ENCODE data around the gene PALM2AKAP2.
A peak's percentile ranks its signal among the peaks of the same experiment; 100 is the strongest.

PALM2AKAP2 gene

GRCh38 chr9:109759589-109759988, 20.4 kb upstream of the PALM2AKAP2 start:
- Mint-ChIP-seq H3K4me1 (ENCODE audit: low read depth) (no peaks in the 10 kb centered on the region), H3K27ac (no peak overlapping the region)

GRCh38 chr9:109765278-109765677, 14.7 kb upstream of the PALM2AKAP2 start:
- H3K36me3 Mint-ChIP-seq (ENCODE audit: low read depth) = no peaks in the 10 kb centered on the region
- no peak overlapping the region for H3K4me3 Mint-ChIP-seq
- no peaks in the 10 kb centered on the region for H3K9me3 Mint-ChIP-seq
- H3K27me3 Mint-ChIP-seq (ENCODE audit: low read depth) = peaks cover 11% of the 10 kb centered on the region
- H3K27ac Mint-ChIP-seq = no peak overlapping the region
- DNase-seq (ENCODE audit: low spot score) = no peak
- H3K4me1 Mint-ChIP-seq (ENCODE audit: low read depth) = no peaks in the 10 kb centered on the region

More at GRCh38 chr9:109759589-109759988, 20.4 kb upstream of the PALM2AKAP2 start:
- DNase-seq (ENCODE audit: low spot score) = no peak
- H3K4me3 Mint-ChIP-seq = no peak overlapping the region
- no peaks in the 10 kb centered on the region for H3K9me3 Mint-ChIP-seq
- peaks cover 2% of the 10 kb centered on the region for H3K27me3 Mint-ChIP-seq (ENCODE audit: low read depth)
- H3K36me3 Mint-ChIP-seq (ENCODE audit: low read depth) = no peaks in the 10 kb centered on the region

GRCh38 chr9:109765830-109766229, 14.2 kb upstream of the PALM2AKAP2 start:
- Mint-ChIP-seq H3K9me3 (no peaks in the 10 kb centered on the region), H3K4me1 (ENCODE audit: low read depth) (no peaks in the 10 kb centered on the region), H3K27ac (no peak overlapping the region), H3K36me3 (ENCODE audit: low read depth) (no peaks in the 10 kb centered on the region), H3K27me3 (ENCODE audit: low read depth) (peaks cover 12% of the 10 kb centered on the region), H3K4me3 (no peak overlapping the region)
- DNase-seq (ENCODE audit: low spot score) = no peak

- Mint-ChIP-seq H3K36me3 (ENCODE audit: low read depth) (no peaks in the 10 kb centered on the region), H3K27me3 (ENCODE audit: low read depth) (peaks cover 17% of the 10 kb centered on the region), H3K9me3 (no peaks in the 10 kb centered on the region), H3K4me1 (ENCODE audit: low read depth) (no peaks in the 10 kb centered on the region), H3K27ac (no peak overlapping the region), H3K4me3 (no peak overlapping the region)
- DNase-seq (ENCODE audit: low spot score) = no peak
Measured at GRCh38 chr9:109766351-109766750, 13.6 kb upstream of the PALM2AKAP2 start.

DNA sequence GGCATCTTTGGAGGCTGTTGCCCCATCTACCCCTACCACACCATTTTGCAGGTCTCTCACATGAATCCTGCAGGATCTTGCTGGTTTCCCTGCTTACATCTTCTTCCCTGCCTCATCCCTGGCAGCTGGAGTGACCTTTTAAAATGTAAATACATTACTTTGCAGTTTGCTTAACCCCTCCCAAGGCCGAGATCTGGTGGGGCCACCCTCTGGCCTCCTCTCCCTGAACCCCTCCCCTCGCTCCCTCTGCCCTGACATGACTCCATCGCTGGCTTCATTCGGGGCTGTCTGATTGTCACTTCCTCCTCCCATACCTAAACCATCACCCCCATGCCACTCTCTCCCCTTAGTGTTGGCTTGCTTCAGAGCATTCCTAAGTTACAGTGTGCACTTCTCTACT, 12.6 kb upstream of the PALM2AKAP2 start:
- no peaks in the 10 kb centered on the region for H3K36me3 Mint-ChIP-seq (ENCODE audit: low read depth)
- peaks cover 21% of the 10 kb centered on the region for H3K27me3 Mint-ChIP-seq (ENCODE audit: low read depth)
- no peak overlapping the region for H3K27ac Mint-ChIP-seq
- no peaks in the 10 kb centered on the region for H3K9me3 Mint-ChIP-seq
- no peak overlapping the region for H3K4me3 Mint-ChIP-seq
- H3K4me1 Mint-ChIP-seq (ENCODE audit: low read depth) = no peaks in the 10 kb centered on the region
- no peak for DNase-seq (ENCODE audit: low spot score)

- no peak for DNase-seq (ENCODE audit: low spot score)
- no peaks in the 10 kb centered on the region for H3K9me3 Mint-ChIP-seq
- peaks cover 21% of the 10 kb centered on the region for H3K27me3 Mint-ChIP-seq (ENCODE audit: low read depth)
- no peaks in the 10 kb centered on the region for H3K4me1 Mint-ChIP-seq (ENCODE audit: low read depth)
- H3K4me3 Mint-ChIP-seq = no peak overlapping the region
- no peak overlapping the region for H3K27ac Mint-ChIP-seq
- H3K36me3 Mint-ChIP-seq (ENCODE audit: low read depth) = no peaks in the 10 kb centered on the region
Measured at GRCh38 chr9:109767814-109768213, 12.2 kb upstream of the PALM2AKAP2 start.

DNA sequence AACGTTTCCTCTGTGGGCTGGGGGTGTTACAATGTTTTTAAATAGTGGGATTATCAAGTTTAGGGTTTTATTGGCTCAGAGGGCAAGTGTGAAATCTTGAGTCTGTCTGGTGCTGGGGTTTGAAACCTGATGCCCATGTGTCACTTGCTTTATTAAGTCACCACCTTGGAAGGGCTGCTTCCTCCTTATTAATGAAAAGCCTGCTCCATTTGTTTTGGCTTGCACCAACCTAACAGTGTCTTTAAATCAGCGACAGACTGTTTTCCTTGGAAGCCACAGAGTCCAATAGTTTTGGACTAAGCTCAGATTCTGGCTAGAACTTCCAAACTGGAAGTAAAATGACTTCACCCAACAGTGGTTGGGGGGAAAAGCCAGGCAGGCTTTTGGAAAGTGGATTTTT, 10.7 kb upstream of the PALM2AKAP2 start:
- DNase-seq (ENCODE audit: low spot score) = no peak
- Mint-ChIP-seq H3K4me3 (no peak overlapping the region), H3K27ac (no peak overlapping the region), H3K36me3 (ENCODE audit: low read depth) (no peaks in the 10 kb centered on the region), H3K4me1 (ENCODE audit: low read depth) (no peaks in the 10 kb centered on the region), H3K9me3 (no peaks in the 10 kb centered on the region), H3K27me3 (ENCODE audit: low read depth) (peaks cover 26% of the 10 kb centered on the region)

DNA sequence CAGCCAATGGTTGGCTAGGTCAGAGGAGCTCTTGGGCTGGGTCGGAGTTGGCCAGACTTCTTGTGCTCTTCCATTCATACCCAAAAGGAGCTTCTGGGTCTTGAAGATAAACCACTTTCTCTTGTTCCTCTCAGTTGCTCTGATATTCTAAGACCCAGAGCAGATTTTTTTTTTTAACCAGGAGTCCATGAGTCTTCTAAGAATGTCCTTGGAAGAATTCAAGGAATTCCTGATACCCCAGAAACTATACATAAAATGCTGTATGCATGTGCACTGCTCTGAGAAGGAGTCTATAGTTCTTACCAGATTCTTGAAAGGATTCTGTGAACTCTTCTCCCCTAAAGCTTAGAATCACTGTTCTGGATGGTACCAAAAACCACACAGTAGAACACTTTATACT, 9.9 kb upstream of the PALM2AKAP2 start:
- Mint-ChIP-seq H3K27me3 (ENCODE audit: low read depth) (peaks cover 31% of the 10 kb centered on the region), H3K4me1 (ENCODE audit: low read depth) (no peaks in the 10 kb centered on the region), H3K9me3 (no peaks in the 10 kb centered on the region), H3K4me3 (no peak overlapping the region), H3K36me3 (ENCODE audit: low read depth) (no peaks in the 10 kb centered on the region), H3K27ac (no peak overlapping the region)
- no peak for DNase-seq (ENCODE audit: low spot score)

DNA sequence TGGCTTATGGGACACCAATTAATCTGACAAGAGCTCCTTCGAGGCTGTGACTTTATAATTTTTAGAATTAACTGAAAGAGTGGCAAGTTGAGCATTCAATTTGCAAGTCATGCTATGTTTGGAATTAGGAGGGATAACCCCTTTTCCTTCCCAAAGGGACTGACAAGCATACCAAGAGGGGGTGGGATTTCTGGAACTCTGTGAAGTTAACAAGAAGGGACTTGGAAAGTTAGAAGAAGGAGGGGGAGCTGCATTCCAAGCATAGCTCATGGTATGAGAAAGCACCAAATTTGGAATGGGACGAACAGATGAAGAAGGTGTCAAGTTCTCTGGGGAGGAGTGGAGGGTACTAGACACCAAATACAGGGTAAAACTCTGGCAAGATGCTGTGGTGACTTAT, 8.9 kb upstream of the PALM2AKAP2 start:
- no peak for DNase-seq (ENCODE audit: low spot score)
- Mint-ChIP-seq H3K27me3 (ENCODE audit: low read depth) (peaks cover 31% of the 10 kb centered on the region), H3K9me3 (no peaks in the 10 kb centered on the region), H3K4me3 (no peak overlapping the region), H3K36me3 (ENCODE audit: low read depth) (no peaks in the 10 kb centered on the region), H3K4me1 (ENCODE audit: low read depth) (no peaks in the 10 kb centered on the region), H3K27ac (no peak overlapping the region)

DNA sequence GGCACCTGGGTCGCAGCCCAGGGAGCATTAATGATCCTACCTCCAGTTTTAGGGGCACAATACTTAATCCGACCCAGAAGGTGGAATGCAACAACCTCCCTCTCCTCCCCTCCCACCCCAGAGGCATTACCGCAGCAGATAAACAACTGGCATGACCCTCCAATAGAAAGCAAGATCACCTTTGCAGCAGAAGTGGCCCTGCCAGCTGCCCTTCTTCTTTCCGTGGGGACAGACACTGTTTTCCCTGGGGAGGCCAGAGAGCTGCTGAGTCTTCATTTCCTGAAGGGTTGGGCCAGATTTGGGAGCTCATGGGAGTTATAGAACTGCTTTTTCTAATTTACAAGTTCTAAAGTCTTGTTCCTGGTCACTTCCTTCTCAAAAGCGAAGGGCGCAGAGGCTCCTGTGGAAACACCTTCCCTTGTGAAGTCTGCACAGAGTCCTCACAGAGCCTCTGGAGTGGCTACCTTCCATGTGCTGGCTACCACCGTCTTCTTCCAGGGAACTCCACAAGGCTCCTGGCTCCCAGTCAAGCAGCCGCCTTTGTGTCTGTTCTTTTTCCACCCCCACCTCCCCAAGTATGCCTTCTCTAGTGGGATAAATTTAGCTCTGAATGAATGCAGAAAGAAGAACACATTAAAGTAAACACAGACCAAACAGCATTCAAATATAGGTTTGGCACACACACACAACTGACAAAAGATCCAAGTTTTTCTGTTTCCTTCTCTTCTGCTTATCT, 8.0 kb upstream of the PALM2AKAP2 start:
- Mint-ChIP-seq H3K27me3 (ENCODE audit: low read depth) (peaks cover 32% of the 10 kb centered on the region), H3K36me3 (ENCODE audit: low read depth) (no peaks in the 10 kb centered on the region), H3K4me3 (no peak overlapping the region), H3K27ac (no peak overlapping the region), H3K4me1 (ENCODE audit: low read depth) (no peaks in the 10 kb centered on the region), H3K9me3 (no peaks in the 10 kb centered on the region)
- DNase-seq (ENCODE audit: low spot score) = no peak

DNA sequence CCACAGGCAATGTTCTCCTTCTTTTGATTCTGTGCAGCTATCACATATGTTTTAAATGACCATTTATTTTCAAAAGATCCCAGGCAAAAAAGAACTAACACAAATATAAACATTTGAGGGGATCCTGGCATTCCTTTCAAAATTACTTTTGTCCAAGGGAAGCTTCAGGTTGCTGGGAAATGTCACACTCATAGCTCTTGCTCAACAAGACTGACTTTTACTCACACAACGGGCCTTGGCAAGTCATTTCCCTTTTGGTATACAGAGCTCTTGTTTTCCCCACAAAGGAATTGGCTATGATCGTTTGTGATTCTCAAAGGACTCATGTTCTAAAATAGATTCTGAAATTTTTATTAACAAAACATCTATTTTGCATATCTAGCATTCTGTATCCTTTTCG, 4.5 kb upstream of the PALM2AKAP2 start:
- Mint-ChIP-seq H3K27me3 (ENCODE audit: low read depth) (peaks cover 44% of the 10 kb centered on the region), H3K9me3 (no peaks in the 10 kb centered on the region)

DNA sequence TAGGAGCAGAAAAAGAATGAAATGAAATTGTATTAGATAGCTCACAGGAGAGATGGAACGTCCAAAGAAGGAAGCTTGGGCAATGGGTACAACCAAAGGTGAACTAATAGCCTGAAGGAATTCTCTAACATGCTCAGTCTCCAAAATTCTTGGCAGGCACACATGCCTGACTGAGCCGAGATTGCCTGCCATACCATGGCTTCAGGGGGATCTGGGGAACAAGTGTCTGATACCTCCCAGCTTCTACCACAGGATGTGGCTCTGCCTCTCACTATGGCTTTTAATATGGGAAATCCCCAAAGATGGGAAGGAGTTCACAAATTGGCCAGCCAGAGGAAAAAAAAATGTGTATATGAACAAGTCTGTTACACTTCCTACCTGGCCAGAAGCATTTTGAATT, 3.6 kb upstream of the PALM2AKAP2 start:
- H3K27ac Mint-ChIP-seq = no peak overlapping the region
- H3K36me3 Mint-ChIP-seq (ENCODE audit: low read depth) = no peaks in the 10 kb centered on the region
- no peak overlapping the region for H3K4me3 Mint-ChIP-seq
- H3K4me1 Mint-ChIP-seq (ENCODE audit: low read depth) = peaks cover 3% of the 10 kb centered on the region
- no peaks in the 10 kb centered on the region for H3K9me3 Mint-ChIP-seq
- DNase-seq (ENCODE audit: low spot score) = no peak
- H3K27me3 Mint-ChIP-seq (ENCODE audit: low read depth) = peaks cover 46% of the 10 kb centered on the region

More for the DNA sequence above, 4.5 kb upstream of the PALM2AKAP2 start:
- Mint-ChIP-seq H3K4me3 (no peak overlapping the region), H3K36me3 (ENCODE audit: low read depth) (no peaks in the 10 kb centered on the region), H3K27ac (no peak overlapping the region), H3K4me1 (ENCODE audit: low read depth) (peaks cover 2% of the 10 kb centered on the region)
- DNase-seq (ENCODE audit: low spot score) = no peak

DNA sequence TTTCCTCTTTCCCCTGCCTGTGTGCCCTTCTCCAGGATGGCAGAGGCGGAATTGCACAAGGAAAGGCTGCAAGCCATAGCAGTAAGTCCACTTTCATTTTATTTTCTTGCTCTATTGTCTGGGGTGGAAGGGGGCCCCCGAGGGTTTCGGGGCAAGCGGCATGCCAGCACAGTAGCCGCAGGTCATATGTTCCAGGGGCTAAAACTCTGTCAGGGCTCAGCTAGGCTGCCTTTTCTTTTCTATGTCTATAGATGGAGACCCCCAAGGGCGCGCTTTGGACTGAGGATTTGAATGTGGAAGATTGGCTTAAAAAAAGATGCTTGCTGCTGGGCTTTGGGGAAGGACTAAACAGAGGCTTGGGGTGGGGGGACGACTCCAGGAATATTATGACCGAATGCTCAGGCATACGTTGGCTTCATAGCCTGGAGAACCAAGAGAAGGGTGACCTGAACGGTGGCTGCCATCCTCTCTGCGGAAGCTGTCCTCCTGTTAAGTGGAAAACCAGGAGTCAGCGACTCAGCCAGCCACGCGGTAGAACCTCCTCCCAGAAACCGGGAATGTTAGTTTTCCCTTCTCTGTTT, 545 bp downstream of the PALM2AKAP2 start:
- H3K27me3 Mint-ChIP-seq (ENCODE audit: low read depth) = peaks cover 50% of the 10 kb centered on the region
- no peaks in the 10 kb centered on the region for H3K9me3 Mint-ChIP-seq
- no peak for DNase-seq (ENCODE audit: low spot score)
- peaks cover 3% of the 10 kb centered on the region for H3K4me1 Mint-ChIP-seq (ENCODE audit: low read depth)
- H3K36me3 Mint-ChIP-seq (ENCODE audit: low read depth) = no peaks in the 10 kb centered on the region
- H3K4me3 Mint-ChIP-seq = peak overlapping the region; percentile 33
- H3K27ac Mint-ChIP-seq = no peak overlapping the region

GRCh38 chr9:109781086-109781485, 1.1 kb downstream of the PALM2AKAP2 start:
- H3K27me3 Mint-ChIP-seq (ENCODE audit: low read depth) = peaks cover 50% of the 10 kb centered on the region
- no peaks in the 10 kb centered on the region for H3K9me3 Mint-ChIP-seq
- no peak for DNase-seq (ENCODE audit: low spot score)
- no peak overlapping the region for H3K27ac Mint-ChIP-seq
- peaks cover 3% of the 10 kb centered on the region for H3K4me1 Mint-ChIP-seq (ENCODE audit: low read depth)
- H3K4me3 Mint-ChIP-seq = no peak overlapping the region
- no peaks in the 10 kb centered on the region for H3K36me3 Mint-ChIP-seq (ENCODE audit: low read depth)

All from T-helper 2 cell treated with Interferon-gamma antibody and Interleukin-4, amounts not matched to agents 5 μg/mL and 100 μg/mL, for 36 hours (primary cell).